ENCODE results near the gene ACSF3. TPM values are rescaled to one million over a fixed set of nuclear protein-coding genes. Genes with fewer than 3 reads are reported as not detected.

The ACSF3 gene
- total RNA-seq, 4 donors from 2014 or later = 17.8 to 20.7 (median 19.4) TPM

GRCh38 chr16:89120921-89121351 lies 27.3 kb downstream of the ACSF3 start:
- H3K4me3 ChIP-seq = no peak overlapping the region
- no peaks in the 10 kb centered on the region for H3K27me3 ChIP-seq
- H3K36me3 ChIP-seq = peaks cover 0 to 63% of the 10 kb centered on the region in 2 donors
- intact Hi-C loops (cut with DNase I; ENCODE audit: low total_unique reads) (no loop called here), in situ Hi-C loops (cut with MboI; ENCODE audit: low sequenced_read_pairs in 4 of 4) (no loop called here)
- ATAC-seq (no peak), DNase-seq (no peak)
- no peak overlapping the region for H3K27ac ChIP-seq
- no peaks in the 10 kb centered on the region for H3K4me1 ChIP-seq
- H3K9me3 ChIP-seq = no peaks in the 10 kb centered on the region
- TF ChIP-seq POLR2A (IDR thresholded peaks at IDR 0.05) (no peak), CTCF (IDR thresholded peaks at IDR 0.05 in 4 of 5, conservative IDR thresholded peaks at IDR 0.05 in 1 of 5) (no peak)

- no peak overlapping the region for H3K4me3 ChIP-seq
- ATAC-seq (no peak), DNase-seq (no peak)
- no peaks in the 10 kb centered on the region for H3K27me3 ChIP-seq
- peaks cover 0 to 58% of the 10 kb centered on the region in 2 donors for H3K36me3 ChIP-seq
- no peak overlapping the region for H3K27ac ChIP-seq
- H3K9me3 ChIP-seq = no peaks in the 10 kb centered on the region
- in situ Hi-C loops (cut with MboI; ENCODE audit: low sequenced_read_pairs in 4 of 4) (no loop called here), intact Hi-C loops (cut with DNase I; ENCODE audit: low total_unique reads) (no loop called here)
- no peaks in the 10 kb centered on the region for H3K4me1 ChIP-seq
- TF ChIP-seq CTCF (IDR thresholded peaks at IDR 0.05 in 4 of 5, conservative IDR thresholded peaks at IDR 0.05 in 1 of 5) = no peak
- no peak for TF ChIP-seq POLR2A (IDR thresholded peaks at IDR 0.05)
These were observed 28.2 kb downstream of the ACSF3 start for GRCh38 chr16:89121691-89122321.

GRCh38 chr16:89122322-89122851 lies 28.7 kb downstream of the ACSF3 start:
- in situ Hi-C loops (cut with MboI; ENCODE audit: low sequenced_read_pairs in 4 of 4) (no loop called here), intact Hi-C loops (cut with DNase I; ENCODE audit: low total_unique reads) (no loop called here)
- H3K4me3 ChIP-seq = no peak overlapping the region
- TF ChIP-seq POLR2A (IDR thresholded peaks at IDR 0.05) (no peak), CTCF (IDR thresholded peaks at IDR 0.05 in 4 of 5, conservative IDR thresholded peaks at IDR 0.05 in 1 of 5) (no peak)
- DNase-seq = no peak
- no peaks in the 10 kb centered on the region for H3K4me1 ChIP-seq
- no peak overlapping the region for H3K27ac ChIP-seq
- H3K9me3 ChIP-seq = no peaks in the 10 kb centered on the region
- no peak for ATAC-seq
- H3K27me3 ChIP-seq = no peaks in the 10 kb centered on the region
- peaks cover 0 to 53% of the 10 kb centered on the region in 2 donors for H3K36me3 ChIP-seq

GRCh38 chr16:89123001-89123830 lies 29.6 kb downstream of the ACSF3 start:
- intact Hi-C loops (cut with DNase I; ENCODE audit: low total_unique reads) (no loop called here), in situ Hi-C loops (cut with MboI; ENCODE audit: low sequenced_read_pairs in 4 of 4) (no loop called here)
- TF ChIP-seq POLR2A (IDR thresholded peaks at IDR 0.05) = no peak
- no peak for TF ChIP-seq CTCF (IDR thresholded peaks at IDR 0.05 in 4 of 5, conservative IDR thresholded peaks at IDR 0.05 in 1 of 5)
- H3K4me1 ChIP-seq = no peaks in the 10 kb centered on the region
- DNase-seq = no peak
- peaks cover 0 to 44% of the 10 kb centered on the region in 2 donors for H3K36me3 ChIP-seq
- no peak for ATAC-seq
- no peaks in the 10 kb centered on the region for H3K27me3 ChIP-seq
- no peak overlapping the region for H3K4me3 ChIP-seq
- no peaks in the 10 kb centered on the region for H3K9me3 ChIP-seq
- H3K27ac ChIP-seq = no peak overlapping the region

All from gastrocnemius medialis (tissue), 4 donors.